Heart left ventricle (tissue), 13 donors: ENCODE results near the gene AQP2.

Experiments used
- POLR2A ChIP-seq, 2 donors: fragments of 450-650 bp; IDR thresholded peaks; one replicate each; pipeline ENCODE4 v1.6.1; 2017; ENCODE audit warnings: antibody characterized with exemption in 2 of 2, mild to moderate bottlenecking in 2 of 2, moderate library complexity in 2 of 2
- TF ChIP-seq, protein P1 (sequence below), 12 donors: fragments of 200-600 bp; sonication (generic) in 4 of 12; IDR thresholded peaks; one replicate each; pipeline versions ENCODE4 v1.5.0 to v1.8.0; 2018 to 2022; ENCODE audit warnings: antibody characterized with exemption in 12 of 12, mild to moderate bottlenecking in 5 of 12
- donor health status: ischemic (EF 13 %, LVEDD 7.1; RV severe dilation, severe dysfunction).
- donor health status: DM: no; HTN: yes; CAD: no.
- donor health status: DM: no; HTN: no; CAD: no.
- donor health status: ischemic (EF 25% LVEDD 6.9; RV normal size, moderate dysfunction).
- donor health status: ischemic (EF 25% LVEDD 5.7; RV mildly dilated, moderate dysfunction).
- donor health status: ischemic (EF 35%, LVEDD 5.7; RV mildly dilated, moderate dysfunction).
- donor health status: nonischemic (EF 11% LVEDD 7.7; RV severe dilation, severe dysfunction).
- donor health status: DM: yes; HTN: yes; CAD: no.
- donor health status: PGD.
- donor health status: ischemic (EF 29% LVEDD 5.4; RV normal size, mild dysfunction).
- donor health status: nonischemic (EF 23%, LVEDD 6.1; RV moderate dilation, normal function).

DNA sequence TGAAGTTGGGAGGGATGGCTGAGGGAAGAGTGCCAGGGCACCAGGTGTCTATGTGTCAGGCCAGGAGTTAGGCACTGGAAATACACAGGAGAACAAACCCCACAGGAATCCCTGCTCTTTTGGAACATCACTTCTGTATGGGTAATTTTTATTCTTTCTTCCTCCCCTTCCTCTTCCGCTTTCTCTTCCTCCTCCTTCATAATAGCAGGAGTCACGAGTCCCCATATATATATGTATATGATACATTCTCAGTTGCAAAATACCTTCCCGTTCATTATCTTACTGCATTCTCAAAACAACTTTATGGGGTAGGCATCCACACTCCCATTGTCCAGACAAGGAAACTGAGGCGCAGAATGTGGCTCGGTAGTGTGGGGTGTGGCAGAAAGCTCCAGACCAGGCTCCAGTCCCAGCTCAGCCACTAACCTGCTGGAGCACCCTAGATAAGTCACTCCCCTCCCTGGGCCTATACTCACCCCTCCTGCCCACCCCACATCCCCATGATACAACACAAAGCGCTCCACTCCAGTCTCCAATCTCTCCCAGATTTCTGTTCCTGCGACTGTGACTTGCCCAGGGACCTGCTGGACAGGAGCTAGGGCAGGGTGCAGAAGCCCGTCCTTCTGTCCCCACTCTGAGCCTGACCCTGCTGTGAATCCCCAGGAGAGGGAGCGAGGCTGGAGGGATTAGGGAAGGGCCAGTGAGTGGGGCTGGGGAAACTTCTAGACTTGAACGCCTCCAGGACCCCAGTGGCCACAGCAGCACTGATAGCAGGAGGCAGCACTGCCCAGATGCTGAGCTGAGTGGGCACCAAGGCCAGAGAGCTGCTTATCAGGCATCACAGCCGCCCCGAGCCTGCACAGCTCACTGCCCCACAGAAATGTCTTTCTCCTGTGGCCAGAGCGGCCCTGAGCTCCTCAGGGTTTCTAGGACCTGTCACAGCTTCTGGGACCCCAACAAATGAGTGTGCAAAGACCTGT lies 1.4 kb upstream of the AQP2 start:
- TF ChIP-seq, protein P1, sequence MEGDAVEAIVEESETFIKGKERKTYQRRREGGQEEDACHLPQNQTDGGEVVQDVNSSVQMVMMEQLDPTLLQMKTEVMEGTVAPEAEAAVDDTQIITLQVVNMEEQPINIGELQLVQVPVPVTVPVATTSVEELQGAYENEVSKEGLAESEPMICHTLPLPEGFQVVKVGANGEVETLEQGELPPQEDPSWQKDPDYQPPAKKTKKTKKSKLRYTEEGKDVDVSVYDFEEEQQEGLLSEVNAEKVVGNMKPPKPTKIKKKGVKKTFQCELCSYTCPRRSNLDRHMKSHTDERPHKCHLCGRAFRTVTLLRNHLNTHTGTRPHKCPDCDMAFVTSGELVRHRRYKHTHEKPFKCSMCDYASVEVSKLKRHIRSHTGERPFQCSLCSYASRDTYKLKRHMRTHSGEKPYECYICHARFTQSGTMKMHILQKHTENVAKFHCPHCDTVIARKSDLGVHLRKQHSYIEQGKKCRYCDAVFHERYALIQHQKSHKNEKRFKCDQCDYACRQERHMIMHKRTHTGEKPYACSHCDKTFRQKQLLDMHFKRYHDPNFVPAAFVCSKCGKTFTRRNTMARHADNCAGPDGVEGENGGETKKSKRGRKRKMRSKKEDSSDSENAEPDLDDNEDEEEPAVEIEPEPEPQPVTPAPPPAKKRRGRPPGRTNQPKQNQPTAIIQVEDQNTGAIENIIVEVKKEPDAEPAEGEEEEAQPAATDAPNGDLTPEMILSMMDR (IDR thresholded peaks at IDR 0.05), result no peak
- no peak for TF ChIP-seq POLR2A (IDR thresholded peaks at IDR 0.05)
